HG03457 (cell line): Measurements from ENCODE around the gene SIAE.
"Not testable (repeated sequence)": the region's sequence is repeated elsewhere in the genome, so short reads cannot be mapped to it uniquely, and the experiment has no call there.

Source experiments
- ATAC-seq: cut with Tn5 transposase; IDR thresholded peaks from one replicate; pipeline ENCODE4 v1.9.1; 2021; ENCODE audit warnings: moderate number of reproducible peaks; ENCODE audit not compliant: unreplicated experiment

SIAE gene

DNA sequence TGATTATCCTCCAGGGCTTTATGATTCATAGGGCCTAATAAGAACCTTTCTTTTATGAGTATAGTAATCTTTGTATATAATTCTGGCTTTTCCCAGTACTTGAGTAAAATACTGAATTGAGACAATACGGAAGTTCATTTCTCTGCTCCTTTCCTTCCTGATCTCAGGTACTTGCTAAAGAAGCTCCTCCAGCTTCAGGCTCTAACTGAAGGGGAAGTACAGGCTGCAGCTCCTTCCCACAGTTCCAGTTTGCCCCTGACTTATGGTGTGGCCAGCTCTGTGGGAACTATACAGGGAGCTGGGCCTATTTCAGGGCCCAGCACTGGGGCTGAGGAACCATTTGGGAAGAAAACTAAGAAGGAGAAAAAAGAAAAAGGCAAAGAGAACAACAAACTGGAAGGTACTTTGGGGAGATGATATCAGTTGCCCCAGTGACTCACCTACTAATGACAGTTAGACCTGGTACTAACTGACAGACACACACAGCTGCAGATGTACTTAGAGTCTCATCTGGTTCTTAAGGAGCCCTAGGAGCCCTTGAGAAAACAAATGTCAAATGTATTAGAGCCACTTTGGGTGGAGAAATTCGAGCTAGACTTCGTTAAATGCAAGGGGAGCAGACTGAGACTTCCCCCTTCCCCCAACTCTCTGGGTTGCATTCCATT, 47.9 kb downstream of the SIAE start:
- no peak for ATAC-seq

GRCh38 chr11:124623861-124624525, 49.5 kb downstream of the SIAE start:
- no peak for ATAC-seq

GRCh38 chr11:124622531-124623451, 50.7 kb downstream of the SIAE start, which contains the start of gene TBRG1:
TSS of gene TBRG1 (plus strand) at chr11:124622864. CDS start at chr11:124623084, 220 bp downstream.
- ATAC-seq, result peak; percentile 98

DNA sequence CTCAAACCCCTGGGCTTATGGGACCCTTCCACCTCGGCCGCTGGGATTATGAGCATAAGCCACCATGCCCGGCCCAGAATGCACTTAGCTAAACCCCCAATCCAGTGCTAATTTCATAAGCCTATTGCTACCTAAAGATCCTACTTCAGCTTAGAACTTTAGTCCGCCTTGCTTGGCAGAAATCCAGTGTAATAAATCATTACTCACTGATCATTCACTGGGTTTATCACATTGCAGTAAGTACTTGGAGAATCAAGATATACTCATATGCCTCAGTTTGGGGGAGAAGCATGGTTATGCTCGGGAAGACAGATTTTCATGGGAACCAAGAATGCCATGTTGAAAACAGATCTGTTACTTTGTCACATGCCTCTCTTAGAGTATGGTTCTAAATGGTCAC, 54.7 kb downstream of the SIAE start:
- no peak for ATAC-seq

DNA sequence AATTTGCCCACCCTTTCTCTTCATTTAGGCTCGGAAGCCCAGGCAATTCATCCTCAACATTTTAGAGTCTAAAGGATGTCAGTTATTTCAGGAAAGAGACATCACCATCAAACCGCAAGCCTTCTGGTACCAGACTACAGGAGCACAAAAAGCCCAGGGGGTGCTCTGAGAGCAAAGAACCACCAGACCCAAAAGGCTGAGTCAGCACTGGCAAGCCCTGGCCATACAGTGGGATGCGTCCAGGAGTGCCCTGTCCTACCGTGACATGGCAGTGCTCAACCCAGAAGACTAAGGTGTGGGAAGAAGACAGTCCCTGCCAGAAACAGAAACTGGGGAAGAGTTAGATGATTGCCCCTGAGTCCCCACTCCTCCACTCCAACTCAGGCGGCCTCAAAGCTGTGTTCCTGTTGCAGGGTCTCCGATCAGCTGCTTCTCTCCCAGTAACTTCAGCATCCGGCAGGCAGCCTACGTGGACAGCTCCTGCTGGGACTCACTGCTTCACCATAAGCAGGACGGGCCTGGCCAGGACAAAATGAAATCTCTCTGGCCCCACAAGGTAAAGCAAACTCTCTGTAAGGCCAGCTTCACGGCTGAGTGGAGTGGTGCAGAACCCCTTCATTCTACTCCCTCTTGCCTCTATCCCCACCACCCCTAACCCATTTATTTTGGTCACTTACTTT, 60.8 kb downstream of the SIAE start:
- no peak for ATAC-seq

DNA sequence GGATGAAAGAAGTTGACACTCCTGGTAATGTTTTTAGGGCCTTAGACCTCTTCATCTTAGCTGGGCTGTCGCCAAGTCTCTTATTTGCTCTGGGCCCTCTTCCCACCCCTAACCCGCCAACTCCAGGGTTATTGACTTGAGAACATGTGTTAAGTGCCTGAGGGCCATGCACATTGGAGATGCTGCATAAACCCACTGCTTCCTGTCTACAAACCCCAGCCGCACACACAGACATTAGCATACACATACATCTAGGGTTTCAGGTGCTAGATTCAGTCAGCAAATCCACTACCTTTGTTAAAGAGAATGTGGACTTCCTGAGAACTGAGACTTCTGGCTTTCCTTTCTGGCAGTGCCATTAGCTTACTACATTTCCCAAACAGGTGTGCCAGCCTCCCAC, 61.5 kb downstream of the SIAE start:
- ATAC-seq, result no peak

DNA sequence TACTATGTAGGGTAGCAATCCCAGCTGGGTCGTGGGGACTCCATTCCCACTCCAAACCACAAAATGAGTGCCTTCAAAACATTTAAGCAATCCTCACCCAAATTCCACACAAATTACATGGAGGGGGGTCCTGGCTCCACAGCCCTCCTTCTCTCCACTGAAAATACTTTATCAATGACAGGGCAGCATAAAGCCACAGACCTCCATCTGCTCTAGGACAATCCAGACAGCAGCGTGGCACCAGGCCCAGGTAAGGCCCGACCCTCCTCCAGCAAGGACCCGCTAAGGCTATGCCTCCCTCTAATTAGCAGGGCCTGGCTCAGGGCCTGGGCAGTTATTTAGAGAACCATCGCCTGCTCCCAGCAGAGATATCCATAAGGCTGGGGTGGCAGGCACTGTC, 62.5 kb downstream of the SIAE start, which contains the start of gene PANX3:
PANX3 (plus strand) TSS at position 365 of the 400 bp plus-strand sequence. CDS start 129 bp downstream, outside the sequence.
- ATAC-seq, result no peak

DNA sequence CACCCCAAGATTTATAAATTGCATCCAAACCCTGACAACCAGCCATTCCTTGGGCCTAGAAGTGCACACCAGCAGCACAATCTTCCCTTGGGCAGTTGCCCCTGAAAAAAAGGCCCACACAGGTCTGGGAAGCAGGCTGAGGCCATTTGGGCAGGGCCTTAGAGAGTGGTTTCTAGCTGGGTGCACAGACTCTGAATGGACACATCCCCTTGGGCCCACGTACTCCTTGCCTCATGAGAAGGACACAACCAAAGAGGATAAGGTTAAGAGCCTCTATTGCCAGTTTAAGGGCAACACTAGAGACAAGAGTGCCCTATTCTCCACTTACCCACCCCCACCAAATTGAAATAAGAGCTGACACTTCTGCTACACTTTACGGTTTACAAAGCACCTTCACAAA, 63.2 kb downstream of the SIAE start:
- ATAC-seq, result no peak

GRCh38 chr11:124608147-124608546, 65.4 kb downstream of the SIAE start:
- ATAC-seq, result no peak

- no peak for ATAC-seq
Measured at GRCh38 chr11:124605719-124606118, 67.8 kb downstream of the SIAE start.

DNA sequence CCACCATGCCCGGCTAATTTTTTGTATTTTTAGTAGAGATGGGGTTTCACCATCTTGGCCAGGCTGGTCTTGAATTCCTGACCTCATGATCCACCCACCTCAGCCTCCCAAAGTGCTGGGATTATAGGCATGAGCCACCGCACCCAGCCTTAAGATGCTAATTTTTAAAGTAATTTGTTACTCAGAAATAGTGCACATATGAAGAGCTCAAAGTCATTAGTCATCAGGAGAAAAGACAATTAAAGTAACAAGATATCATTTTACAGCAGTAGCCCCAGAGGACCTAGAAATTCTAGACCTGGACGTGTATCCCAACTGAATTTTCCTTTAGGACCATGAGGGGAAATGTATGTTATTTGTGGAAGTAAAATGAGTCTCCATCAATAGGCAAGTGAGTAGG, 70.8 kb downstream of the SIAE start:
- not testable (repeated sequence) for ATAC-seq

DNA sequence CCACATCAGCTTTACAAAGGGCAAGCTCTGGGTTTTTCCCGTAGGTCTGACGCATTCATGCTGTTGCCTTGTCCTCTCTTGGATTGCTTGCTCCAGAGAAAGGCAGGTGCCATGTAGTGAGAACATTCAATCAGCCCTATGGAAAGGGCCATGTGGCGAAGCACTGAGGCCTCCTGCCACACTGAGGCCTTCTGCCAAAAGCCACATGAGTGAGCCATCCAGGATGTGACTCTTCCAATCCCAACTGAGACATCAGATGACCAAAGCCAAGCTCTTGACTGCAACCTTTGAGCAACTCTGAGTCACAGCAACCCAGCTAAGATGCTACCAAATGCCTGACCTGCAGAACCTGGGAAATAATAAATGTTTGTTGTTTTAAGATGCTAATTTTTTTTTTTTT, 71.3 kb downstream of the SIAE start:
- ATAC-seq, result no peak

DNA sequence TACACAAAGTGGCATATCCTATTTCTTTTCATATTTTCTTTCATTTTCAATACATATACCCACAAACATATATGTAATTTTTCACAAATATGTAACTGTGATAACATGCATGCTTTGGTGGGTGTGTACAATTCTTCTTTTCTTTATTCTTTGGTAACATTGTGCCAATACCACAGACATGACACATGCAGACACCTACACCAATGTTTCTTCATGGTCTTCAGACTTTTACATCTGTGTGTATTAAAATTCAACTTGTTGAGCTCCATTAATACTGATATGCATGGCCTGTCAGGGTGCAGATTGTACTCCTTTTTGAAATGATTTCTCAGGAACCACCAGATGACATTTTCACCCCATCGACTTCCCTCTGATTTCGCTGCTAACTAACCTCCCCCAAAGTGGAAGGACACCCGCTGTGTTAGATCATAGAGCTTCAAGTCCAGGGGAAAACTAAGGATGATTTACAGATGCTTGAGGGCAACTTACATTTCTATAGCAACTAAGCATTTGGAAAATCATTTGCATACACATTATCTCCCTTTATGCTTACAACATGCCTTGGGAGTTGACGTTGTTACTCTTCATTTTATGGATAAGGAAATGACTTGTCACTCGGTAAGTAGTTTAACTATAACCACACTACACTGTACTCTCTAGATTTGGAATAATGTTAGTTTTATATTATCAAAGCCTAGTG, 72.8 kb downstream of the SIAE start:
- ATAC-seq, result no peak

DNA sequence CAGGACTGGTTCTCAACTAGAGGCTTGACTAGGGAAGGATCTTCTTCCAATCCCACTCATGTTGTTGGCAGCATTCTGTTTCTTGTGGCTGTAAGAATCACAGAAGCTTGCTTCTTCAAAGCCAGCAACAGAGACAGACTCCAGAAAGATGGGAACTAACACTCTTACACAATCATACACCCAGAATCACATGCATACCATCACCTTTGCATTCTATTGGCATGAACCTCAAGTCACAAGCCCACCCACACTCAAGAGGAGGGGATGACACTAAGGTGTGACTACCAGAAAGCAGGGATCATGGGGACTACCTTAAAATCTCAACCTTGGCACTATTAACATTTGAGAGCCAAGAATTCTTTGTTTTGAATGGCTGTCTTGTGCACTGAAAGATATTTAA, 75.9 kb downstream of the SIAE start:
- ATAC-seq, result no peak

DNA sequence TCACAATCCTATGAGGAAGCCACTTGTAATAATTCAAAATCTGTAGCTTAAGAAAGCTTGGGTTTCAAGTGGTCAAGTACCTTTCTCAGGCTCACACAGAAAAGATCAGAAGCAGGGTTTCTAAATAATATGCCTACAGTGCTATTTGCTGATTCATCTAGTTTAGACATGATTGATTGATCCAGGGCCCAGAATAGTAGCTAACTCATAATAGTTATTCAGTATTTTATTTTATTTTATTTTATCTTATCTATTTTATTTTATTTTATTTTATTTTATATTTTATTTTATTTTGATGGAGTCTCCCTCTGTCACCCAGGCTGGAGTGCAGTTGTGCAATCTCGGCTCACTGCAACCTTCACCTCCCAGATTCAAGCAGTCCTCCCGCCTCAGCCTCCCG, 78.2 kb downstream of the SIAE start:
- ATAC-seq, result no peak

DNA sequence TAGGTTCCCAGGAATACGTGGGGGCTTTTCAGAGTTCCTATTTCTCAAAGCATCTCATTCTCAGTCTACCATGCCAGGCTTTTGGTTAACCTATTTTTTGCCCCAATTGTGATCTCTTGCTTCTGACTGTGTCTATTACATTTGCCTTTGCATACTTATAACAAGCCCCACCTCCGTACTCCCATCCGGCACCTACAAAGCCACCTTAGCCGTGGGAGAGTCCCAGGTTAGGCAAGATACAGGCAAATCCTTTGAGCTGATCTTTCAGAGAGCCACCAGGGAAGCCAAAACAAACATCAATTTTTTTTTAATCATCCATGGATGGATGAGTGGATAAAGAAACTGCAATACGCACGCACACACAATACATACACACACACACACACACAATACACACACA, 80.9 kb downstream of the SIAE start:
- ATAC-seq, result no peak

GRCh38 chr11:124591430-124591829, 82.1 kb downstream of the SIAE start:
- no peak for ATAC-seq

- ATAC-seq, result no peak
Measured at GRCh38 chr11:124586238-124586860, 87.2 kb downstream of the SIAE start.

- ATAC-seq, result no peak
Measured at GRCh38 chr11:124584681-124585372, 88.7 kb downstream of the SIAE start.
